RWPE2 (cell line): Measurements from ENCODE around the gene RBM20.

Source experiments
- ATAC-seq: fragments of 200-7000 bp; cut with Tn5 transposase; 3 replicates; pipeline ENCODE4 v1.9.1; 2021; ENCODE audit warnings: low read depth
- DNase-seq: peaks from one replicate; pipeline ENCODE4 v3.0.0-alpha.2; 2020; ENCODE audit warnings: low spot score
- H3K27ac ChIP-seq: fragments of 450-650 bp; 2 replicates; pipeline ENCODE4 v1.5.1; 2017; ENCODE audit warnings: mild to moderate bottlenecking; ENCODE audit not compliant: poor library complexity, severe bottlenecking
- H3K27me3 ChIP-seq: fragments of 250-450 bp; sonication (Bioruptor Pico); 2 replicates; pipeline ENCODE4 v1.5.1; 2021; ENCODE audit warnings: mild to moderate bottlenecking, moderate library complexity; ENCODE audit not compliant: insufficient read depth, poor library complexity, severe bottlenecking
- H3K36me3 ChIP-seq: fragments of 250-450 bp; sonication (Bioruptor Pico); 2 replicates; pipeline ENCODE4 v1.5.1; 2020; ENCODE audit warnings: low read depth, mild to moderate bottlenecking, moderate library complexity
- H3K4me1 ChIP-seq: fragments of 250-450 bp; sonication (Bioruptor Pico); 2 replicates; pipeline ENCODE4 v1.5.1; 2021; ENCODE audit warnings: mild to moderate bottlenecking, moderate library complexity; ENCODE audit not compliant: insufficient read depth, poor library complexity, severe bottlenecking
- H3K4me3 ChIP-seq: fragments of 250-450 bp; sonication (Bioruptor Pico); 2 replicates; pipeline ENCODE4 v1.5.1; 2021; ENCODE audit warnings: mild to moderate bottlenecking, moderate library complexity; ENCODE audit not compliant: severe bottlenecking
- H3K9me3 ChIP-seq: fragments of 250-450 bp; sonication (Bioruptor Pico); 2 replicates; pipeline ENCODE4 v1.5.1; 2021; ENCODE audit warnings: mild to moderate bottlenecking, moderate library complexity; ENCODE audit not compliant: severe bottlenecking
- CTCF ChIP-seq: fragments of 450-650 bp; IDR thresholded peaks from one replicate; pipeline ENCODE4 v1.5.1; 2017; ENCODE audit warnings: mild to moderate bottlenecking, moderate library complexity; ENCODE audit not compliant: poor library complexity, severe bottlenecking

Gene RBM20

GRCh38 chr10:110709964-110710587, 65.9 kb downstream of the RBM20 start:
- no peak for ATAC-seq
- Histone ChIP-seq H3K27me3 (no peaks in the 10 kb centered on the region), H3K4me1 (no peaks in the 10 kb centered on the region), H3K9me3 (no peaks in the 10 kb centered on the region), H3K36me3 (no peaks in the 10 kb centered on the region), H3K27ac (no peak overlapping the region), H3K4me3 (no peak overlapping the region)
- no peak for DNase-seq
- no peak for TF ChIP-seq CTCF

- H3K4me3 ChIP-seq, result no peak overlapping the region
Measured at GRCh38 chr10:110710621-110711020, 66.5 kb downstream of the RBM20 start.

GRCh38 chr10:110711382-110711781, 67.2 kb downstream of the RBM20 start:
- no peak for ATAC-seq
- H3K36me3 ChIP-seq, result no peaks in the 10 kb centered on the region
- TF ChIP-seq CTCF, result no peak
- no peaks in the 10 kb centered on the region for H3K4me1 ChIP-seq
- H3K27ac ChIP-seq, result no peak overlapping the region
- H3K9me3 ChIP-seq, result no peaks in the 10 kb centered on the region
- no peak overlapping the region for H3K4me3 ChIP-seq
- H3K27me3 ChIP-seq, result no peaks in the 10 kb centered on the region
- DNase-seq, result no peak

More at GRCh38 chr10:110710621-110711020, 66.5 kb downstream of the RBM20 start:
- no peak for TF ChIP-seq CTCF
- no peak overlapping the region for H3K27ac ChIP-seq
- H3K4me1 ChIP-seq, result no peaks in the 10 kb centered on the region
- ATAC-seq, result no peak
- no peaks in the 10 kb centered on the region for H3K27me3 ChIP-seq
- H3K36me3 ChIP-seq, result no peaks in the 10 kb centered on the region
- H3K9me3 ChIP-seq, result no peaks in the 10 kb centered on the region
- DNase-seq, result no peak

- ATAC-seq, result no peak
- Histone ChIP-seq H3K4me1 (no peaks in the 10 kb centered on the region), H3K9me3 (no peaks in the 10 kb centered on the region), H3K27me3 (no peaks in the 10 kb centered on the region), H3K4me3 (no peak overlapping the region), H3K36me3 (no peaks in the 10 kb centered on the region), H3K27ac (no peak overlapping the region)
- TF ChIP-seq CTCF, result no peak
- no peak for DNase-seq
Measured at GRCh38 chr10:110714356-110714755, 70.2 kb downstream of the RBM20 start.

- Histone ChIP-seq H3K27ac (no peak overlapping the region), H3K27me3 (no peaks in the 10 kb centered on the region), H3K4me3 (no peak overlapping the region), H3K36me3 (no peaks in the 10 kb centered on the region), H3K9me3 (no peaks in the 10 kb centered on the region), H3K4me1 (no peaks in the 10 kb centered on the region)
- DNase-seq, result no peak
- TF ChIP-seq CTCF, result no peak
- ATAC-seq, result no peak
Measured at GRCh38 chr10:110717781-110718589, 73.8 kb downstream of the RBM20 start.
